CD4-positive, CD25-positive, alpha-beta regulatory T cell (primary cell): ENCODE results near the gene NME7. TPM values are rescaled to one million over a fixed set of nuclear protein-coding genes. Genes with fewer than 3 reads are reported as not detected.

Experiments used
- ATAC-seq, 2 donors: fragments of 150-1000 bp; cut with Tn5 transposase; one replicate each; pipeline ENCODE4 v1.10.0; 2021; ENCODE audit warnings: low read depth in 2 of 2, moderate number of reproducible peaks in 2 of 2, moderate library complexity in 1 of 2
- DNase-seq, 3 donors: peaks; one replicate each; pipeline versions ENCODE4 v3.0.0 to v3.0.0-alpha.2; 2012 to 2022; ENCODE audit warnings: mixed read lengths in 1 of 3
- H3K27ac ChIP-seq: one replicate; pipeline ENCODE4 v1.7.0; 2013; ENCODE audit warnings: mild to moderate bottlenecking, low read length; ENCODE audit not compliant: insufficient read depth, poor library complexity, severe bottlenecking
- H3K27me3 ChIP-seq: one replicate; pipeline ENCODE4 v1.7.0; 2013; ENCODE audit warnings: low read length; ENCODE audit not compliant: control insufficient read depth, insufficient read depth
- H3K36me3 ChIP-seq: one replicate; pipeline ENCODE4 v1.7.0; 2013; ENCODE audit warnings: mild to moderate bottlenecking, low read length, moderate library complexity; ENCODE audit not compliant: control insufficient read depth, insufficient read depth
- H3K4me1 ChIP-seq: 2 replicates; pipeline ENCODE4 v1.7.0; 2013; ENCODE audit warnings: mild to moderate bottlenecking, low read length; ENCODE audit not compliant: insufficient read depth, control insufficient read depth, poor library complexity, severe bottlenecking
- H3K4me3 ChIP-seq: one replicate; pipeline ENCODE4 v1.7.0; 2013; ENCODE audit warnings: low read depth, mild to moderate bottlenecking, low read length, moderate library complexity
- H3K9me3 ChIP-seq, 2 experiments: 1 replicate in 1 of 2; 2 replicates in 1 of 2; pipeline ENCODE4 v1.7.0; 2013; ENCODE audit warnings: low read length in 2 of 2, mild to moderate bottlenecking in 1 of 2, moderate library complexity in 1 of 2; ENCODE audit not compliant: control insufficient read depth in 2 of 2
- H3K27ac Mint-ChIP-seq, 3 donors: one replicate each; pipeline ENCODE4 v1.8.0; 2020 to 2022; ENCODE audit warnings: mild to moderate bottlenecking in 3 of 3, mixed read lengths in 3 of 3, moderate library complexity in 2 of 3
- H3K27me3 Mint-ChIP-seq: one replicate; pipeline ENCODE4 v1.8.0; 2022; ENCODE audit warnings: mild to moderate bottlenecking, mixed read lengths
- H3K36me3 Mint-ChIP-seq: one replicate; pipeline ENCODE4 v1.8.0; 2020; ENCODE audit warnings: mixed read lengths
- H3K4me1 Mint-ChIP-seq, 4 donors: one replicate each; pipeline ENCODE4 v1.8.0; 2020 to 2022; ENCODE audit warnings: mixed read lengths in 4 of 4, mild to moderate bottlenecking in 1 of 4
- H3K4me3 Mint-ChIP-seq, 4 donors: one replicate each; pipeline ENCODE4 v1.8.0; 2020 to 2022; ENCODE audit warnings: mild to moderate bottlenecking in 4 of 4, mixed read lengths in 4 of 4, moderate library complexity in 3 of 4
- H3K9me3 Mint-ChIP-seq, 7 donors: one replicate each; pipeline ENCODE4 v1.8.0; 2020 to 2022; ENCODE audit warnings: mixed read lengths in 7 of 7, mild to moderate bottlenecking in 3 of 7, moderate library complexity in 2 of 7
- polyA plus RNA-seq, 4 donors: library from polyadenylated mRNA; unstranded; fragments of 300-500 nt; fragmentation: Illumina TruSeq; gene quantifications; one replicate each; pipeline ENCODE4 v1.2.3, GENCODE V29; 2021
- total RNA-seq: library from RNA; stranded (reverse); gene quantifications from one replicate; pipeline ENCODE4 v1.2.3, GENCODE V29; 2022

NME7 gene
- total and polyA plus RNA-seq, 5 donors from 2014 or later, result 8.3 to 40.2 (median 17.5) TPM

GRCh38 chr1:169327875-169328274 lies 39.7 kb downstream of the NME7 start:
- no peaks in the 10 kb centered on the region for H3K27me3 Mint-ChIP-seq
- H3K36me3 Mint-ChIP-seq, result peaks cover 17% of the 10 kb centered on the region
- H3K9me3 ChIP-seq, result peaks cover 0 to 12% of the 10 kb centered on the region in 2 experiments
- H3K4me3 ChIP-seq, result no peak overlapping the region
- ATAC-seq (no peak), DNase-seq (no peak)
- H3K36me3 ChIP-seq, result no peaks in the 10 kb centered on the region
- no peaks in the 10 kb centered on the region for H3K27me3 ChIP-seq
- no peak overlapping the region for H3K27ac Mint-ChIP-seq
- H3K27ac ChIP-seq, result no peak overlapping the region
- H3K4me3 Mint-ChIP-seq, result no peak overlapping the region
- H3K9me3 Mint-ChIP-seq, result peaks cover 0 to 16% (median 8%) of the 10 kb centered on the region in 7 donors
- H3K4me1 ChIP-seq, result peaks cover 4% of the 10 kb centered on the region
- H3K4me1 Mint-ChIP-seq, result peaks cover 3 to 10% (median 8%) of the 10 kb centered on the region in 4 donors

- H3K27ac ChIP-seq, result no peak overlapping the region
- no peaks in the 10 kb centered on the region for H3K27me3 ChIP-seq
- no peak overlapping the region for H3K27ac Mint-ChIP-seq
- H3K4me1 Mint-ChIP-seq, result peaks cover 0 to 7% (median 5%) of the 10 kb centered on the region in 4 donors
- peaks cover 0 to 12% of the 10 kb centered on the region in 2 experiments for H3K9me3 ChIP-seq
- peaks cover 17% of the 10 kb centered on the region for H3K36me3 Mint-ChIP-seq
- DNase-seq (peak in 1 of 3 donors; percentile 15), ATAC-seq (no peak)
- no peaks in the 10 kb centered on the region for H3K36me3 ChIP-seq
- H3K4me3 ChIP-seq, result no peak overlapping the region
- no peak overlapping the region for H3K4me3 Mint-ChIP-seq
- H3K9me3 Mint-ChIP-seq, result peaks cover 0 to 14% (median 5%) of the 10 kb centered on the region in 7 donors
- peaks cover 4% of the 10 kb centered on the region for H3K4me1 ChIP-seq
- H3K27me3 Mint-ChIP-seq, result no peaks in the 10 kb centered on the region
Measured at GRCh38 chr1:169326956-169327268, 40.7 kb downstream of the NME7 start.

GRCh38 chr1:169326261-169326955 lies 41.2 kb downstream of the NME7 start:
- peaks cover 21% of the 10 kb centered on the region for H3K36me3 Mint-ChIP-seq
- H3K4me3 Mint-ChIP-seq, result no peak overlapping the region
- no peak for DNase-seq
- H3K27me3 ChIP-seq, result no peaks in the 10 kb centered on the region
- no peak for ATAC-seq
- H3K9me3 ChIP-seq, result peaks cover 0 to 12% of the 10 kb centered on the region in 2 experiments
- H3K27ac Mint-ChIP-seq, result no peak overlapping the region
- no peak overlapping the region for H3K27ac ChIP-seq
- peaks cover 0 to 7% (median 5%) of the 10 kb centered on the region in 4 donors for H3K4me1 Mint-ChIP-seq
- peaks cover 0 to 14% (median 5%) of the 10 kb centered on the region in 7 donors for H3K9me3 Mint-ChIP-seq
- H3K4me1 ChIP-seq, result peaks cover 4% of the 10 kb centered on the region
- no peaks in the 10 kb centered on the region for H3K36me3 ChIP-seq
- H3K27me3 Mint-ChIP-seq, result no peaks in the 10 kb centered on the region
- H3K4me3 ChIP-seq, result no peak overlapping the region

GRCh38 chr1:169325117-169325516 lies 42.5 kb downstream of the NME7 start:
- H3K4me1 ChIP-seq, result peaks cover 4% of the 10 kb centered on the region
- Mint-ChIP-seq H3K27ac (no peak overlapping the region), H3K36me3 (peaks cover 22% of the 10 kb centered on the region), H3K9me3 (peaks cover 0 to 11% (median 4%) of the 10 kb centered on the region in 7 donors), H3K4me3 (no peak overlapping the region), H3K27me3 (no peaks in the 10 kb centered on the region), H3K4me1 (peaks cover 0 to 7% (median 5%) of the 10 kb centered on the region in 4 donors)
- H3K4me3 ChIP-seq, result no peak overlapping the region
- DNase-seq, result no peak
- no peak for ATAC-seq
- H3K9me3 ChIP-seq, result peaks cover 0 to 9% of the 10 kb centered on the region in 2 experiments
- H3K27ac ChIP-seq, result no peak overlapping the region
- no peaks in the 10 kb centered on the region for H3K27me3 ChIP-seq
- no peaks in the 10 kb centered on the region for H3K36me3 ChIP-seq

GRCh38 chr1:169322138-169322537 lies 45.5 kb downstream of the NME7 start:
- Histone ChIP-seq H3K36me3 (no peaks in the 10 kb centered on the region), H3K9me3 (no peaks in the 10 kb centered on the region), H3K4me1 (peaks cover 4% of the 10 kb centered on the region), H3K27ac (no peak overlapping the region), H3K4me3 (no peak overlapping the region), H3K27me3 (no peaks in the 10 kb centered on the region)
- Mint-ChIP-seq H3K4me1 (peaks cover 0 to 6% (median 2%) of the 10 kb centered on the region in 4 donors), H3K27me3 (no peaks in the 10 kb centered on the region), H3K27ac (no peak overlapping the region), H3K4me3 (no peak overlapping the region), H3K9me3 (no peaks in the 10 kb centered on the region), H3K36me3 (peaks cover 9% of the 10 kb centered on the region)
- no peak for DNase-seq
- ATAC-seq, result no peak

- Histone ChIP-seq H3K36me3 (no peaks in the 10 kb centered on the region), H3K27me3 (no peaks in the 10 kb centered on the region), H3K4me1 (peaks cover 1% of the 10 kb centered on the region), H3K27ac (no peak overlapping the region), H3K9me3 (no peaks in the 10 kb centered on the region), H3K4me3 (no peak overlapping the region)
- H3K27ac Mint-ChIP-seq, result peak overlapping the region in 1 of 3 donors; percentile 43
- H3K9me3 Mint-ChIP-seq, result no peaks in the 10 kb centered on the region
- H3K36me3 Mint-ChIP-seq, result peaks cover 12% of the 10 kb centered on the region
- DNase-seq, result no peak
- H3K27me3 Mint-ChIP-seq, result no peaks in the 10 kb centered on the region
- peaks cover 0 to 4% (median under 1%) of the 10 kb centered on the region in 4 donors for H3K4me1 Mint-ChIP-seq
- no peak for ATAC-seq
- H3K4me3 Mint-ChIP-seq, result no peak overlapping the region
Measured at GRCh38 chr1:169321539-169321938, 46.1 kb downstream of the NME7 start.

- H3K4me3 Mint-ChIP-seq, result no peak overlapping the region
- H3K4me1 Mint-ChIP-seq, result peaks cover 0 to 6% (median 0%) of the 10 kb centered on the region in 4 donors
- ATAC-seq (no peak), DNase-seq (no peak)
- Histone ChIP-seq H3K4me3 (no peak overlapping the region), H3K27me3 (no peaks in the 10 kb centered on the region), H3K9me3 (no peaks in the 10 kb centered on the region), H3K4me1 (no peaks in the 10 kb centered on the region), H3K36me3 (no peaks in the 10 kb centered on the region), H3K27ac (no peak overlapping the region)
- H3K27me3 Mint-ChIP-seq, result no peaks in the 10 kb centered on the region
- H3K27ac Mint-ChIP-seq, result no peak overlapping the region
- H3K36me3 Mint-ChIP-seq, result peaks cover 11% of the 10 kb centered on the region
- H3K9me3 Mint-ChIP-seq, result no peaks in the 10 kb centered on the region
Measured at GRCh38 chr1:169318536-169319244, 48.9 kb downstream of the NME7 start.
